Transverse colon (tissue), 4 donors: ENCODE results near the gene RBSN.

Experiments used
- POLR2A ChIP-seq: fragments of 450-650 bp; IDR thresholded peaks from one replicate; pipeline ENCODE4 v1.6.1; 2016; ENCODE audit warnings: antibody characterized with exemption, mild to moderate bottlenecking, moderate library complexity
- POLR2AphosphoS5 ChIP-seq, 3 donors: sonication (generic); formaldehyde crosslinking; IDR thresholded peaks; one replicate each; pipeline ENCODE4 v1.6.1; 2016; ENCODE audit warnings: antibody characterized with exemption in 3 of 3
- TF ChIP-seq, protein P1 (sequence below), 5 experiments: fragments of 200-600 bp in 3 of 5; fragments of 450-650 bp in 2 of 5; sonication (generic) in 3 of 5; IDR thresholded peaks; 1 replicate in 2 of 5; 2 replicates in 3 of 5; pipeline ENCODE4 v1.5.1; 2016 to 2017; ENCODE audit warnings: antibody characterized with exemption in 5 of 5, inconsistent platforms in 3 of 5, mild to moderate bottlenecking in 2 of 5, moderate library complexity in 1 of 5

DNA sequence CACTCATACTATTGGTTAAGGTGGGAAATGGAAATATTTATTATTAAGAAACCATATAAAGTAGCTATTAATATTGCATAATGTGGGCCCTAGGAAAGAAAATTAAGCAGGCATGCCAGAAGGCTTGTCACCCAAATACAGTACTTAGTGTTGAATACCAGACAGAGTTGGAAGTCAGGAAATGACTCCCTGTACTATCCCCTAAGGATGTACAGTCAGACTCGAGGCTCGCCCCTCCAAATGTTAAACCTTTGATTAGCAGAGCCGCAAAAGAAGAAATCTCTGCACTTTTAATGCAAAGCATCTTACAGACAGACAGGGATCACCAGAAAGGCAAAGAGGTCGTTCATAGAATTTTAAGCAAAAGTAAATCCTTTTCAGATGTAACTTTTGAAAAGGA is 11.3 kb upstream of the RBSN start:
- TF ChIP-seq POLR2A (no peak), POLR2AphosphoS5 (IDR thresholded peaks at IDR 0.05) (no peak)
- TF ChIP-seq, protein P1, sequence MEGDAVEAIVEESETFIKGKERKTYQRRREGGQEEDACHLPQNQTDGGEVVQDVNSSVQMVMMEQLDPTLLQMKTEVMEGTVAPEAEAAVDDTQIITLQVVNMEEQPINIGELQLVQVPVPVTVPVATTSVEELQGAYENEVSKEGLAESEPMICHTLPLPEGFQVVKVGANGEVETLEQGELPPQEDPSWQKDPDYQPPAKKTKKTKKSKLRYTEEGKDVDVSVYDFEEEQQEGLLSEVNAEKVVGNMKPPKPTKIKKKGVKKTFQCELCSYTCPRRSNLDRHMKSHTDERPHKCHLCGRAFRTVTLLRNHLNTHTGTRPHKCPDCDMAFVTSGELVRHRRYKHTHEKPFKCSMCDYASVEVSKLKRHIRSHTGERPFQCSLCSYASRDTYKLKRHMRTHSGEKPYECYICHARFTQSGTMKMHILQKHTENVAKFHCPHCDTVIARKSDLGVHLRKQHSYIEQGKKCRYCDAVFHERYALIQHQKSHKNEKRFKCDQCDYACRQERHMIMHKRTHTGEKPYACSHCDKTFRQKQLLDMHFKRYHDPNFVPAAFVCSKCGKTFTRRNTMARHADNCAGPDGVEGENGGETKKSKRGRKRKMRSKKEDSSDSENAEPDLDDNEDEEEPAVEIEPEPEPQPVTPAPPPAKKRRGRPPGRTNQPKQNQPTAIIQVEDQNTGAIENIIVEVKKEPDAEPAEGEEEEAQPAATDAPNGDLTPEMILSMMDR (IDR thresholded peaks at IDR 0.05) = no peak
